ENCODE results near the gene EGR1.
A peak's percentile ranks its signal among the peaks of the same experiment; 100 is the strongest.
"Not testable (repeated sequence)": the region's sequence is repeated elsewhere in the genome, so short reads cannot be mapped to it uniquely, and the experiment has no call there.

Gene EGR1

DNA sequence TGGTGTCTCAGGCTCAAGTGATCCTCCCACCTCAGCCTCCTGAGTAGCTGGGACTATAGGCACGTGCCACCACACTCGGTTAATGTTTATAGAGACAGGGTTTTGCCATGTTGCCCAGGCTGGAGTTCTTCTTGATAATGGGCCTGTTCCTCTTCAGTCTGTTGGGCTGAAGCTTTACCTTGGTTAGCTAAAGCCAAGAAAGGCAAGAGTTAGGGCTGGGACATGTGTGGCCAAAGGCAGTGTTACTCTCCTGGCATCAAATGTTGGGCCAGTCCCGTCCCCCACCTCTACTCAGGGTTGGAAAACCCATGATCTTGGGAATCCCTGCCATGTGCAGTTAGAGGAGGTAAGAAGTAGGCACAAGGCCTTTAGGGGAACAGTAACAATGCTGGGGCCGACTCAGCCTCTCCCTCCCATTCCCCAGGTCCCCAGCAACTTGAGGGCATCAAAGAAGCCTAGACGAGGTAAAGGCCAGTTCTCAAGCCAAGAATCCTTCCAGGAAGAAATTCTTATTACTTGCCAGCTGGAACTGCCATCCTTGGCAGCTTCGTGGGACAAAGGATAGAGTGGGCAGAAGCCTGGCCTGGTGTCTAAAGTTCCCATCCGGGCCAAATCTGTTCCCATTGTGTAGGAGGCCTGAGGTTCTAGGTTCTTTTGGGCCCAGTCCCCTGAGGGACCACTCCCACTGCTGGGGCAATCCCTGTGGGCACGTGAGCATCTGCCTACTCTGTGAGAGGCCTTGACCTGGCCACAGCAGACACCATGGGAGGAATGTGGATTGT lies 4.5 kb downstream of the EGR1 start:
- DNase-seq (ENCODE audit: low read depth in 2 of 2), result peak in 1 of 2 donors; percentile 51

DNA sequence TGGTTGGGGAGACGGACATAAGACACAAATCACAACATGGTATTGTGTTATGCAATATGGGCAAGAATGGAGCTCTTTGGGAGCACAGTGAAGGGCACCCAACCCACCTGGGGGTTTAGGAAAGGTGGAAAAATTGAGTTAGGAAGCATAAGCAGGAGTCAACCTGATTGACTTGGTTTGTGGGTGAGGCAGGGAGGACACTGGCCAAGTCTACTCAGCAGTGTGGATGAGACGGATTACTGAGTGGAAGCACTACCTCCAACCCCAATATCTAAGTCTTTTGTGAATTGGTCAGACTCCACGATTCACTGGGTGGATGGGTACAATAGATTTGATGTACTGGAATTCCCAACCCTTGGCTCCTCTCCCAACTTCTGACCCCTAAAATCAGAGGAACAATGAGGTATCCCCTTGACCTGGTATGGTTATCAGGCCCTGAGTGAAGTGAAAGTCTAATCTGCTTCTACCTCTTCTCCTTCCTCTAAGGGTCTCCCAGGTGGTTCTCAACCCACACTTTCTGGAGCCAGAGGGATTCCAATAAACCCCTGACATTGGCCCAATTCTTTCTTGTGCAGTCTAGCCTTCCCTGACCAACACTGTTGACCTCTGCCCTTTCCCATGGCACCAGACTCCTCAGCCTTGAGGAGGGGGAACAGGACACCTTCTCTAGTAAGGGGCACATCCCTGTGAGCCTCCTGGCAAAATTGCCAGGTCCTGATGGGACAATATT lies 5.2 kb downstream of the EGR1 start:
- DNase-seq (ENCODE audit: low read depth in 2 of 2), result peak in 1 of 2 donors; percentile 37

DNA sequence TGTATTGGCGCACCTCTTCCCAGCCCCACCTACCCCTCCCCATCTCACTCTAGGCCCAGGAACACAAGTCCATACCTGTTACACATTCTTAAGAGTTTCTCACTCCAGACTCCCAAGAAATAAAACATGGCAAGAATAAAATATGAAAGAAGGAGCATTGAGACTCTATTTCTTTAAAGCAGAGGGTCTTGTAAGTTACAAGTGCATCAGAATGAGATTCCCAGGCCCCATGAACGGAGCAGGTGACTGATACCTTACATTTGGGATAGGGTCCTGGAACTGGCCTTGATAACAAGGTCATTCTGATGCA lies 5.7 kb downstream of the EGR1 start:
- no peak for DNase-seq (ENCODE audit: low read depth in 2 of 2)

DNA sequence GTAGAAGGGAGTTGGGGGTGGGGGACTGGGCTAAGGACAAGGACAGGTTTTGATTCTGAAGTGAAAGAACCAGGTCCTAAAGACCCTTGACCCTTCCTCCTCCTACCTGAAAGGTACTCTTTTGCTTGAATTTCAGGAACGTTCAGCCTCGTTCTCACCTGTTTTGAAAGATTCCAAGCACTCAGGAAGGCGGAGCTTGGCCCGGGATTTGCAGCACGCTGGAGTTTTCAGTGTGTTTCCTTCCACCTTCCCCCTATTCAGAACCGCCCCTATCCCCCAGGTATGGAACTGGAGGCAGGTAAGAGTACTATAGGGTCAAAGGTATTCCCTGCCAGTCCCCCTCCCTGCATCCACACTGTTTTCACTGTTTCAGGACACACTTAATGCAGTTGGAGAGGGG lies 7.1 kb downstream of the EGR1 start:
- no peak for DNase-seq (ENCODE audit: low read depth in 2 of 2)

GRCh38 chr5:138473151-138473550 lies 7.9 kb downstream of the EGR1 start:
- DNase-seq (ENCODE audit: low read depth in 2 of 2), result not testable (repeated sequence)

GRCh38 chr5:138476918-138477317 lies 11.6 kb downstream of the EGR1 start:
- DNase-seq (ENCODE audit: low read depth in 2 of 2), result no peak

- no peak for DNase-seq (ENCODE audit: low read depth in 2 of 2)
Measured at GRCh38 chr5:138482638-138483037, 17.4 kb downstream of the EGR1 start.

DNA sequence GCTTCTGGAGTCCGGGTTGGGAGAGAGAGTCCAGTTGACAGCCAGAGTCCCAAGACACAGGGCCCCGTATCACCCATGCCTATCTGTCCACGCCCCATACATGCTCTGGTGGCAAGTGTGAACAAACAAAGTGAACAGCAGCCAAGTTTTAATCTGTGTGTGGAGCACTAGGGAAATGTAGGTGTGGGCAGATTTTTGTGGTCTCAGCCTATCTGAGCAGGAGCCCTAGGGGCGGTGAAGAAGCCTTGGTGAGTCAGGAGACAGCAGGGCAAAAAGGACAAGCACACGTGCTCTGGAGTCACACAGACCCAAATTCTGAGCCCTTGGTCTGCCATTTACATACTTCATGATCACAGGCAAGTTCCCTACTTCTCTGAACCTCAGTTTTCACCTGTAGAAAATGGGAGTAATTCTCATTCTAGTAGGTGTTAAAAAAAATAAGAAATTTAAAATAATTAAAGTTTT lies 23.2 kb downstream of the EGR1 start:
- no peak for DNase-seq (ENCODE audit: low read depth in 2 of 2)

- DNase-seq (ENCODE audit: low read depth in 2 of 2), result no peak
Measured at GRCh38 chr5:138489683-138490061, 24.4 kb downstream of the EGR1 start.

DNA sequence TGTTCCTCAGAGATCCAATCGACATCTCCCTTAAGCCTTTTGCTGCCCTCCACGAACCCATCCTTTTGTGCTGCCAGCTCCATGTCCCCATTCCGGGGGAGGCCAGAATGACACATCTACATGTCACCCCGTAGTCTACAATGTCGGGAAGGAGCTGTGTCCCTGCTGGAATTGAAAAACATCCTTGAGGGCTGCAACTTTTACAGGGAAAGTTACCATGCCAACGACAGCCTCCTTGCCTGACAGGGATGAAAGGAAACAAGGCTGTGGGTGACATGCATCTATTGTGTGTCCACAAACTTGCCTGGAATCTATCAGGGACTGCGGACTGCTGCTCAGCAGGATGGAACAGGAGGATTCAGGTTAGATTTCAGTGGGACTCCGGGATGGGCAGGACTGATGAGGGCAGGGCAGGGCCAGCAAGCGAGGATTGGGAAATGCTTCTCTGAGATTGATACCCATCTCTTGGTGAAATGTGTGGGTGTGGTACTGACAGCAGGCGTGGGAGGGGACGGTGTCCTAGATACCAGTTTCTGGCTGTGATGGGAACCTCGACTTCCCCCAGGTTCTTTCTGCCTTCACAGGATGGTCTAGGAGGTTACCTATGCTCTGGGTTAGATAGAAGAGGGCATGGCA lies 25.5 kb downstream of the EGR1 start:
- no peak for DNase-seq (ENCODE audit: low read depth in 2 of 2)

- no peak for DNase-seq (ENCODE audit: low read depth in 2 of 2)
Measured at GRCh38 chr5:138491284-138491648, 26.0 kb downstream of the EGR1 start.

- DNase-seq (ENCODE audit: low read depth in 2 of 2), result peak; percentile 74 to 78
Measured at GRCh38 chr5:138491669-138492559, 26.6 kb downstream of the EGR1 start.

GRCh38 chr5:138492560-138493045 lies 27.3 kb downstream of the EGR1 start:
- DNase-seq (ENCODE audit: low read depth in 2 of 2), result no peak

- no peak for DNase-seq (ENCODE audit: low read depth in 2 of 2)
Measured at GRCh38 chr5:138495351-138495750, 30.1 kb downstream of the EGR1 start.

DNA sequence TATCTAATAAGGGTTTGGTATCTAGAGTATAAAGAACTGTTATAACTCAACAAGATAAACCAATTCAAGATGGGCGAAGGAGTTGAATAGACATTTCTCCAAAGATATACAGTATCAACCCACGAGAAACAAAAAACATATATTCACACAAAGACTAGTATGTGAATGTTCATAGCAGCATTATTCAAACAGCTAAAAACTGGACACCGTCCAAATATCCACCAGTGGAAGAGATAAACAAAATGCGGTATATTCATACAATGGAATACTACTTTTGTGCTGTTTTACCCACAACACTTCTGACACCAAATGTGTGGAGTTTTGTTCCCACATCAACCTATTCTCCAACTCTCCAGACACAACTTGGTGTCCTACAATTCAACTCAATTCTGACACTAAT lies 33.1 kb downstream of the EGR1 start:
- DNase-seq (ENCODE audit: low read depth in 2 of 2), result no peak

- DNase-seq (ENCODE audit: low read depth in 2 of 2), result no peak
Measured at GRCh38 chr5:138502121-138502520, 36.8 kb downstream of the EGR1 start.

GRCh38 chr5:138502521-138502920 lies 37.2 kb downstream of the EGR1 start:
- DNase-seq (ENCODE audit: low read depth in 2 of 2), result no peak

- DNase-seq (ENCODE audit: low read depth in 2 of 2), result no peak
Measured at GRCh38 chr5:138503487-138504270, 38.4 kb downstream of the EGR1 start.

GRCh38 chr5:138504799-138505198 lies 39.5 kb downstream of the EGR1 start:
- DNase-seq (ENCODE audit: low read depth in 2 of 2), result no peak

DNA sequence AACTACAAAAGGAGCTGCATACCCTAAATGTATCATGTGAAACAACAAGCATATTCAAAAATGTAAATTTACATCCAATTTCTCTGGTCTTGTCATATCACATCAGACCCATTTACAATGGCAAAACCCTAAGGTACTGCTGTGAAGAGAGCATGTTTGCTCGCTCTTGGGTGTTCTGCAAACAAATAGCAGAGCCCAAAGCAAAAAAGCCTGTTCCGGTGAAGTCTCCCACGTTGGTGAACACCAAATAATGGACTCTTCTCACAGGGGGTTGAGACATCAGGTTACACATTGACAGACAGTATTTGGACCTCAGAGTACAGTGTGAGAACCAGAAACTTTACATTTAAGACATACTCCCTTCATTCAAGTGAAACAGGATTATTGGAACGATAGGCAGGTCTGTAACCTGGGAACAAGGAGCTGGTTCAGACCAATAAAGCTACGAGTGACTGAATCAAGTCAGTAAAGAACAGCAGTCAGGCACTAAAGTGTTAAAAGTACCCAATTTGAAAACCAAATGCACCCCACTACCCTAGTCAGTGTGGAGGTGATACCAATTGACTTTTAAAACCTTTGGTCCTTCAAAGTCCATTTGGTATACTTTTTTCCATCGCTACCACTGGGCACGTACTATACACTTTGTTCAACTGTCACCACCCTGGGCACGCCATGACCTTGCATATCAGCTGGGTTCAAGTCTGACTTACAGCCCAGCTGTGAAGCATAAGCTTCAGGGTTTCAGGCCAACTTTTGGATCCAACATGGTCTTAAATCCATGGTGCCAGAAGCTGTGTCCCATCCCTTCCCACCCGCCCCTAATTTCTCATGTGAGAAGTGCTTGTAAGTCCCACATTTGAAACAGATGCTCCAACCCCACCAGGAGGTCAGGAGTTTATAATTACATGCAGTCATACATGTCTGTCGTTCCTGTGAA lies 41.4 kb downstream of the EGR1 start:
- DNase-seq (ENCODE audit: low read depth in 2 of 2), result no peak

Measured in stimulated activated CD4-positive, alpha-beta T cell treated with anti-CD3 and anti-CD28 coated beads, Interleukin-1b, Interleukin-23, amount 100 ng/mL, for 4 hours (primary cell).